ENCODE results near the gene TMEM245.

Gene TMEM245

DNA sequence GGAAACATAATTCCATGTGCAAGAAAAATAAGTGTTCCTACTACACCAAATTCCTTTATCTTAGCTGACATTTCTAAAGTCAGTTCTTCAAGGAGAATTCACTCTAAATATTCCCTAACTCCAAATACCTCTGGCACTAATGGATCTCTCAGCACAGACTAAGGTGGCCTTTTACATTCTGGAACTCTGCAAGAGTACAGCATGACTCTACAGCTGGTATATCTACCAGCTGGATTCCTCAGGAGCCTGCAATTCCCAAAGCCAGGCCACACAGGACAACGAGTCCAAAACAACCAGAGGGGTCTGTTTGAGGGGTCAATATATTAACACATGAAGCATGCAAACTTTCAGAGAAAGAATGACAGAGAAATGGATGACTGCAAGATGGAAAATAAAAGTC, 27.2 kb downstream of the TMEM245 start:
- CTCF ChIA-PET = no interaction called here
- no peak for TF ChIP-seq CTCF (conservative IDR thresholded peaks at IDR 0.05; ENCODE audit: low read depth)
- no peak for DNase-seq (ENCODE audit: low spot score)
- H3K27ac ChIP-seq = no peak overlapping the region
- POLR2A ChIA-PET (ENCODE audit: low non-redundant PET) = no interaction called here

DNA sequence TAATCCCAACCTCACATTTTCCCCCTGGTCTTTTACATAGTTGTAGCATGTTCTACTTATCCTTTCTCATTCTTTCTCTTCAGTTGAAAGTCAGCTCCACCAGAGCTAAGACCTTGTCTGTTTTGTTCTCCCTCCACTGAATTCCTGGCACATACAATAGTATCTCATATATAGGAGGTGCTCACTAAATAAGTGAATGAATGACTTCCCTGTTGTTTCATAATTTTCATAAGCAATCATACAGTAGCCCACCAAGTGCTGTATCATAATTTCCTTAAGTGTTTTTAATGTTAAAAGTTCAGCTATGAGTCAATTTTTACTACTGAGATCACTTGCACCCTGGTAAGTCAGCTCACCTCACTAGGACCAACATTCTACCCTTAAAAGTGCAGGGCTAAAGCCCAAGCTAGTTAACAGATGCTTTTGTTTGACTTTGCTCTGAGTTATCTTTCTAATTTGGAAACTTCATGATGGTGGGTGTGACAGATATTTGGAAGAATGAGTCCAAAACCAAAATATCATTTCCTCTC, 27.6 kb downstream of the TMEM245 start:
- CTCF ChIA-PET = no interaction called here
- no peak for DNase-seq (ENCODE audit: low spot score)
- POLR2A ChIA-PET (ENCODE audit: low non-redundant PET) = no interaction called here
- H3K27ac ChIP-seq = no peak overlapping the region
- TF ChIP-seq CTCF (conservative IDR thresholded peaks at IDR 0.05; ENCODE audit: low read depth) = no peak

DNA sequence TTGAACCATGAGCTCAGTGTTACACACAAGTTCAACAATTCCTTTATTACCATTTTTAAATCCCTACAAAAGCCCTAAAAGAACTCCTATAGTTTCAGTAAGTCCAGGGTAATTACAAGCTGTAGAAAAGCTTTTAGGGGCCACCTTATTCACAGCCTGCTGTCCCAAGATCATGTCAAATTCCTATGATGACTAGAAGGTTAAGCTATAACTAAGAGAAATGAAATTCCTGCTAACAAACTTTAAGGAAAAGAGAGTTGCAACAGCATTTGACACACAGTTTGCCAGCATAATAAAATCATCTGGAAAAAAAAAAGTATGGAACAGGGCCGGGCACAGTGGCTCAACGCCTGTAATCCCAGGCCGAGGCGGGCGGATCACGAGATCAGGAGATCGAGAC, 31.5 kb downstream of the TMEM245 start:
- POLR2A ChIA-PET (ENCODE audit: low non-redundant PET) = no interaction called here
- no peak for TF ChIP-seq CTCF (conservative IDR thresholded peaks at IDR 0.05; ENCODE audit: low read depth)
- no peak for DNase-seq (ENCODE audit: low spot score)
- CTCF ChIA-PET = interaction anchor here (0.6 to 0.7 kb wide), 3 partner anchors 9 to 64 kb away, joined by 3 to 5 read pairs (median 4); no protein-coding TSS in a partner anchor
- no peak overlapping the region for H3K27ac ChIP-seq

DNA sequence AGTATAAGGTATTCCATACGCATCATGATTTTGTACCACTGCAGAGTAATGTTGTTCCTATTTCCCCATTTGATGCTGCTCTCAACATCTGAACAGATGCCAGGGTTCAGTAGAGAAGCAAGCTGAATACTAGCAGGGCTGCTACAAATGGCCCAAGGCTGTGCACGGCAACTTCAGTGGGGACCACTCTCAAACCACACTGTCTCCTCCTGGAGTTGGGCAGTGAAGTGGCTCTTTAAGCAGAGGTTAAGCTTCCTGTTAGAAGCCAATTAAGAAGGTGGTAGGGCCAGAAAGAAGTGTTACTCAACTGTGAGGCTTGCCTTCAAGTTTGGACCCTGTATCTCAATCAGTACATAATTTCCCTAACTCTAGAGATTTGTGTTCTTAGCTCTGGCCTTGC, 32.0 kb downstream of the TMEM245 start:
- ChIA-PET POLR2A (ENCODE audit: low non-redundant PET) (no interaction called here), CTCF (no interaction called here)
- no peak for DNase-seq (ENCODE audit: low spot score)
- no peak overlapping the region for H3K27ac ChIP-seq
- TF ChIP-seq CTCF (conservative IDR thresholded peaks at IDR 0.05; ENCODE audit: low read depth) = no peak

GRCh38 chr9:109086221-109086620, 33.5 kb downstream of the TMEM245 start:
- peak; percentile 51 for DNase-seq (ENCODE audit: low spot score)
- TF ChIP-seq CTCF (conservative IDR thresholded peaks at IDR 0.05; ENCODE audit: low read depth) = no peak
- POLR2A ChIA-PET (ENCODE audit: low non-redundant PET) = no interaction called here
- CTCF ChIA-PET = interaction anchor here (1.0 kb wide), 2 partner anchors 36 to 98 kb away, joined by 3 to 4 read pairs; no protein-coding TSS in a partner anchor
- H3K27ac ChIP-seq = no peak overlapping the region

GRCh38 chr9:109085510-109085909, 34.2 kb downstream of the TMEM245 start:
- H3K27ac ChIP-seq = no peak overlapping the region
- POLR2A ChIA-PET (ENCODE audit: low non-redundant PET) = no interaction called here
- TF ChIP-seq CTCF (conservative IDR thresholded peaks at IDR 0.05; ENCODE audit: low read depth) = no peak
- no peak for DNase-seq (ENCODE audit: low spot score)
- CTCF ChIA-PET = interaction anchor here (0.6 kb wide), 1 partner anchor 748 kb away, joined by 3 read pairs; no protein-coding TSS in a partner anchor

Data from RWPE1 (cell line).